HG02973 (cell line): ENCODE results near the gene SLC38A1.
"Not testable (repeated sequence)": the region's sequence is repeated elsewhere in the genome, so short reads cannot be mapped to it uniquely, and the experiment has no call there.

Source experiments
- ATAC-seq: cut with Tn5 transposase; IDR thresholded peaks from one replicate; pipeline ENCODE4 v1.9.1; 2021; ENCODE audit warnings: moderate library complexity; ENCODE audit not compliant: unreplicated experiment

Gene SLC38A1

GRCh38 chr12:46209170-46209569 is 59.7 kb downstream of the SLC38A1 start:
- ATAC-seq = no peak

GRCh38 chr12:46208370-46208769 is 60.5 kb downstream of the SLC38A1 start:
- ATAC-seq = no peak

GRCh38 chr12:46207644-46208043 is 61.2 kb downstream of the SLC38A1 start:
- no peak for ATAC-seq

GRCh38 chr12:46206471-46206870 is 62.4 kb downstream of the SLC38A1 start:
- no peak for ATAC-seq

GRCh38 chr12:46205294-46205693 is 63.5 kb downstream of the SLC38A1 start:
- no peak for ATAC-seq

GRCh38 chr12:46201284-46201789 is 67.5 kb downstream of the SLC38A1 start:
- ATAC-seq = no peak

GRCh38 chr12:46200551-46200950 is 68.3 kb downstream of the SLC38A1 start:
- ATAC-seq = no peak

GRCh38 chr12:46198913-46199312 is 69.9 kb downstream of the SLC38A1 start:
- ATAC-seq = no peak

GRCh38 chr12:46197883-46198282 is 71.0 kb downstream of the SLC38A1 start:
- ATAC-seq = no peak

- not testable (repeated sequence) for ATAC-seq
Measured at GRCh38 chr12:46190533-46190932, 78.3 kb downstream of the SLC38A1 start.

GRCh38 chr12:46188170-46188569 is 80.7 kb downstream of the SLC38A1 start:
- ATAC-seq = no peak

GRCh38 chr12:46187023-46187422 is 81.8 kb downstream of the SLC38A1 start:
- ATAC-seq = no peak

GRCh38 chr12:46186088-46186487 is 82.8 kb downstream of the SLC38A1 start:
- no peak for ATAC-seq

- ATAC-seq = no peak
Measured at GRCh38 chr12:46185686-46186085, 83.2 kb downstream of the SLC38A1 start.

GRCh38 chr12:46184798-46185595 is 83.8 kb downstream of the SLC38A1 start:
- ATAC-seq = no peak

- ATAC-seq = no peak
Measured at GRCh38 chr12:46183112-46183511, 85.7 kb downstream of the SLC38A1 start.

- no peak for ATAC-seq
Measured at GRCh38 chr12:46181465-46181864, 87.4 kb downstream of the SLC38A1 start.

- ATAC-seq = no peak
Measured at GRCh38 chr12:46179693-46180452, 89.0 kb downstream of the SLC38A1 start.

- no peak for ATAC-seq
Measured at GRCh38 chr12:46177837-46178608, 90.8 kb downstream of the SLC38A1 start.

GRCh38 chr12:46177025-46177424 is 91.8 kb downstream of the SLC38A1 start:
- no peak for ATAC-seq

- ATAC-seq = no peak
Measured at GRCh38 chr12:46174919-46175318, 93.9 kb downstream of the SLC38A1 start.
